GM23338 (cell line): ENCODE measurements around the gene FAM9C. TPM values are rescaled to one million over a fixed set of nuclear protein-coding genes. Genes with fewer than 3 reads are reported as not detected.

ENCODE experiments used
- ATAC-seq: fragments of 200-7000 bp; cut with Tn5 transposase; 3 replicates; pipeline ENCODE4 v1.9.1; 2020
- DNase-seq: peaks from one replicate; pipeline ENCODE4 v3.0.0-alpha.2; 2015; ENCODE audit warnings: low spot score
- H2AFZ ChIP-seq: fragments of 200-600 bp; sonication (generic); 2 replicates; pipeline ENCODE4 v1.8.0; 2016; ENCODE audit warnings: antibody characterized with exemption, mild to moderate bottlenecking, moderate library complexity
- H3F3A ChIP-seq: fragments of 200-600 bp; sonication (generic); replicated peaks from 2 replicates; pipeline ENCODE4 v1.8.0; 2017; ENCODE audit warnings: antibody characterized with exemption, mixed run types, low read depth
- H3K27ac ChIP-seq: fragments of 200-600 bp; sonication (generic); 2 replicates; pipeline ENCODE4 v1.6.1; 2016; ENCODE audit warnings: low read depth
- H3K27me3 ChIP-seq: fragments of 200-600 bp; sonication (generic); 2 replicates; pipeline ENCODE4 v1.8.0; 2016; ENCODE audit warnings: mild to moderate bottlenecking, mixed run types, moderate library complexity; ENCODE audit not compliant: insufficient read depth
- H3K36me3 ChIP-seq: fragments of 200-600 bp; sonication (generic); 2 replicates; pipeline ENCODE4 v1.8.0; 2016; ENCODE audit warnings: mild to moderate bottlenecking; ENCODE audit not compliant: insufficient read depth
- H3K4me1 ChIP-seq: fragments of 200-600 bp; sonication (generic); 2 replicates; pipeline ENCODE4 v1.8.0; 2016; ENCODE audit warnings: mild to moderate bottlenecking, moderate library complexity; ENCODE audit not compliant: insufficient read depth
- H3K4me2 ChIP-seq: fragments of 200-600 bp; sonication (generic); 2 replicates; pipeline ENCODE4 v1.7.1; 2017; ENCODE audit warnings: mixed run types
- H3K4me3 ChIP-seq: fragments of 200-600 bp; sonication (generic); 2 replicates; pipeline ENCODE4 v1.6.1; 2016; ENCODE audit warnings: mixed run types
- H3K79me2 ChIP-seq: fragments of 200-600 bp; sonication (generic); replicated peaks from 2 replicates; pipeline ENCODE4 v1.8.0; 2017; ENCODE audit warnings: mild to moderate bottlenecking; ENCODE audit not compliant: insufficient read depth
- H3K9me2 ChIP-seq: fragments of 200-600 bp; sonication (generic); 2 replicates; pipeline ENCODE4 v1.8.0; 2017; ENCODE audit not compliant: insufficient read depth
- H4K20me1 ChIP-seq: fragments of 200-600 bp; sonication (generic); replicated peaks from 2 replicates; pipeline ENCODE4 v1.8.0; 2017; ENCODE audit warnings: mild to moderate bottlenecking; ENCODE audit not compliant: insufficient read depth
- H3K27ac Mint-ChIP-seq: 2 replicates; pipeline ENCODE4 v1.8.0; 2020; ENCODE audit warnings: inconsistent platforms, mild to moderate bottlenecking, moderate library complexity, mixed read lengths
- H3K27me3 Mint-ChIP-seq: 3 replicates; pipeline ENCODE4 v1.8.0; 2022; ENCODE audit warnings: low read depth, mild to moderate bottlenecking, moderate library complexity, mixed read lengths, inconsistent platforms; ENCODE audit not compliant: insufficient read depth, poor library complexity
- H3K36me3 Mint-ChIP-seq: 3 replicates; pipeline ENCODE4 v1.8.0; 2021; ENCODE audit warnings: low read depth, mild to moderate bottlenecking, inconsistent platforms, moderate library complexity, mixed read lengths
- H3K4me1 Mint-ChIP-seq: 3 replicates; pipeline ENCODE4 v1.8.0; 2020; ENCODE audit warnings: mild to moderate bottlenecking, inconsistent platforms, mixed read lengths
- H3K4me3 Mint-ChIP-seq: 3 replicates; pipeline ENCODE4 v1.8.0; 2021; ENCODE audit warnings: moderate library complexity, mild to moderate bottlenecking, inconsistent platforms, mixed read lengths
- H3K9me3 Mint-ChIP-seq: 3 replicates; pipeline ENCODE4 v1.8.0; 2020; ENCODE audit warnings: moderate library complexity, mild to moderate bottlenecking, inconsistent platforms, mixed read lengths
- CREB1 ChIP-seq: fragments of 250-450 bp; sonication (Bioruptor Pico); IDR thresholded peaks from 2 replicates; pipeline ENCODE4 v1.5.0; 2020; ENCODE audit warnings: low read depth, mild to moderate bottlenecking, moderate library complexity
- CTCF ChIP-seq, 2 experiments: fragments of 200-600 bp in 1 of 2; sonication (generic) in 1 of 2; conservative IDR thresholded peaks; 2 replicates each; pipeline versions ENCODE4 v1.5.1 to v1.6.1; 2016 to 2017; ENCODE audit warnings: antibody characterized with exemption in 2 of 2, low read depth in 2 of 2, mild to moderate bottlenecking in 2 of 2, moderate library complexity in 1 of 2
- EZH2 ChIP-seq: fragments of 200-600 bp; sonication (generic); IDR thresholded peaks from one replicate; pipeline ENCODE4 v1.8.0; 2017; ENCODE audit warnings: antibody characterized with exemption, mild to moderate bottlenecking, low read depth; ENCODE audit not compliant: unreplicated experiment
- EZH2phosphoT487 ChIP-seq: fragments of 200-600 bp; sonication (generic); IDR thresholded peaks from one replicate; pipeline ENCODE4 v1.8.1; 2018; ENCODE audit warnings: antibody characterized with exemption; ENCODE audit not compliant: unreplicated experiment
- JUNB ChIP-seq: IDR thresholded peaks from one replicate; pipeline ENCODE4 v1.6.1; 2016; ENCODE audit warnings: antibody characterized with exemption; ENCODE audit not compliant: unreplicated experiment
- NANOG ChIP-seq: IDR thresholded peaks from 2 replicates; pipeline ENCODE4 v1.6.1; 2016; ENCODE audit warnings: antibody characterized with exemption, borderline replicate concordance
- POLR2AphosphoS5 ChIP-seq: IDR thresholded peaks from 2 replicates; pipeline ENCODE4 v1.6.1; 2016; ENCODE audit warnings: antibody characterized with exemption, low read depth
- REST ChIP-seq: IDR thresholded peaks from one replicate; pipeline ENCODE4 v1.6.1; 2018; ENCODE audit warnings: antibody characterized with exemption; ENCODE audit not compliant: unreplicated experiment
- STAT1 ChIP-seq: IDR thresholded peaks from one replicate; pipeline ENCODE4 v1.6.1; 2016; ENCODE audit warnings: antibody characterized with exemption; ENCODE audit not compliant: unreplicated experiment
- ZNF114 ChIP-seq: fragments of 250-450 bp; sonication (Bioruptor Pico); IDR thresholded peaks from 2 replicates; pipeline ENCODE4 v1.5.0; 2020; ENCODE audit warnings: mild to moderate bottlenecking, moderate library complexity
- ZNF331 ChIP-seq: fragments of 250-450 bp; sonication (Bioruptor Pico); IDR thresholded peaks from 2 replicates; pipeline ENCODE4 v1.5.0; 2020; ENCODE audit warnings: low read depth, mild to moderate bottlenecking, moderate library complexity
- ZNF462 ChIP-seq: fragments of 250-450 bp; sonication (Bioruptor Pico); IDR thresholded peaks from 2 replicates; pipeline ENCODE4 v1.5.0; 2020; ENCODE audit warnings: mild to moderate bottlenecking, moderate library complexity
- polyA plus RNA-seq: library from polyadenylated mRNA; unstranded; fragments of >200 nt; fragmentation: Nextera tagmentation; extraction: Ambion mirVana; gene quantifications from 2 replicates; pipeline ENCODE4 v1.2.1, GENCODE V29; 2016
- total RNA-seq: library from RNA; depleted of rRNA; stranded (reverse); fragments of >200 nt; shearing (Covaris generic); gene quantifications from 2 replicates; pipeline ENCODE4 v1.2.3, GENCODE V29; 2014
- TF ChIP-seq, protein P1 (sequence below): IDR thresholded peaks from 2 replicates; pipeline ENCODE4 v1.6.1; 2016; ENCODE audit warnings: antibody characterized with exemption

Gene FAM9C
- total and polyA plus RNA-seq, 2 experiments from 2014 or later: 0.08 TPM; not detected in 1

- no peak overlapping the region for H3K27ac Mint-ChIP-seq
- DNase-seq: no peak
- ATAC-seq: no peak
These were observed 32.7 kb upstream of the FAM9C start for GRCh38 chrX:13077168-13077567.

More at GRCh38 chrX:13077168-13077567, 32.7 kb upstream of the FAM9C start:
- H3K36me3 Mint-ChIP-seq: no peaks in the 10 kb centered on the region
- TF ChIP-seq CTCF (conservative IDR thresholded peaks at IDR 0.05; ENCODE audit: low read depth in 2 of 2) (no peak), JUNB (no peak), ZNF462 (no peak), ZNF114 (CRISPR knock-in tag) (no peak), EZH2 (no peak), STAT1 (no peak), POLR2AphosphoS5 (no peak), ZNF331 (CRISPR knock-in tag) (no peak), REST (no peak), CREB1 (CRISPR knock-in tag) (no peak), NANOG (no peak), EZH2phosphoT487 (no peak)
- TF ChIP-seq, protein P1, sequence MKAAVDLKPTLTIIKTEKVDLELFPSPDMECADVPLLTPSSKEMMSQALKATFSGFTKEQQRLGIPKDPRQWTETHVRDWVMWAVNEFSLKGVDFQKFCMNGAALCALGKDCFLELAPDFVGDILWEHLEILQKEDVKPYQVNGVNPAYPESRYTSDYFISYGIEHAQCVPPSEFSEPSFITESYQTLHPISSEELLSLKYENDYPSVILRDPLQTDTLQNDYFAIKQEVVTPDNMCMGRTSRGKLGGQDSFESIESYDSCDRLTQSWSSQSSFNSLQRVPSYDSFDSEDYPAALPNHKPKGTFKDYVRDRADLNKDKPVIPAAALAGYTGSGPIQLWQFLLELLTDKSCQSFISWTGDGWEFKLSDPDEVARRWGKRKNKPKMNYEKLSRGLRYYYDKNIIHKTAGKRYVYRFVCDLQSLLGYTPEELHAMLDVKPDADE: no peak
- Histone ChIP-seq H3K27ac (no peak overlapping the region), H2AFZ (no peak overlapping the region), H3K36me3 (no peaks in the 10 kb centered on the region), H3K4me2 (no peak overlapping the region), H3K27me3 (no peaks in the 10 kb centered on the region), H3K4me3 (no peak overlapping the region), H4K20me1 (no peaks in the 10 kb centered on the region), H3F3A (no peaks in the 10 kb centered on the region), H3K9me2 (no peaks in the 10 kb centered on the region), H3K79me2 (no peaks in the 10 kb centered on the region), H3K4me1 (no peaks in the 10 kb centered on the region)
- no peak overlapping the region for H3K4me3 Mint-ChIP-seq
- no peaks in the 10 kb centered on the region for H3K9me3 Mint-ChIP-seq
- H3K4me1 Mint-ChIP-seq: no peaks in the 10 kb centered on the region
- peaks cover 2% of the 10 kb centered on the region for H3K27me3 Mint-ChIP-seq
